BLaER1 treated with 17β-estradiol and CSF1 and Interleukin-3, amounts not matched to agents 10 nM and 100 nM (cell line): ENCODE measurements around the gene MSI2.

Experiments
- H3K27ac ChIP-seq, 11 experiments: shearing (Covaris generic); formaldehyde crosslinking; 2 replicates each; pipeline ENCODE4 v1.8.1; 2022
- H3K27me3 ChIP-seq, 11 experiments: shearing (Covaris generic); formaldehyde crosslinking; 2 replicates each; pipeline ENCODE4 v1.8.1; 2022
- H3K36me3 ChIP-seq, 11 experiments: shearing (Covaris generic); formaldehyde crosslinking; 2 replicates each; pipeline ENCODE4 v1.8.1; 2022
- H3K4me1 ChIP-seq, 10 experiments: shearing (Covaris generic); formaldehyde crosslinking; 2 replicates each; pipeline ENCODE4 v1.8.1; 2022
- H3K4me2 ChIP-seq, 11 experiments: shearing (Covaris generic); formaldehyde crosslinking; 2 replicates each; pipeline ENCODE4 v1.8.1; 2022
- H3K4me3 ChIP-seq, 10 experiments: shearing (Covaris generic); formaldehyde crosslinking; 2 replicates each; pipeline ENCODE4 v1.8.1; 2022
- H3K9ac ChIP-seq, 11 experiments: shearing (Covaris generic); formaldehyde crosslinking; 2 replicates each; pipeline ENCODE4 v1.8.1; 2022
- H3K9me3 ChIP-seq, 11 experiments: shearing (Covaris generic); formaldehyde crosslinking; replicated peaks in 1 of 11; 2 replicates each; pipeline ENCODE4 v1.8.1; 2022
- H4K20me1 ChIP-seq, 11 experiments: shearing (Covaris generic); formaldehyde crosslinking; 2 replicates each; pipeline ENCODE4 v1.8.1; 2022
- Cebpa-rat ChIP-seq, 11 experiments: shearing (Covaris generic); IDR thresholded peaks; 2 replicates each; pipeline ENCODE4 v1.8.1; 2022

Gene MSI2

DNA sequence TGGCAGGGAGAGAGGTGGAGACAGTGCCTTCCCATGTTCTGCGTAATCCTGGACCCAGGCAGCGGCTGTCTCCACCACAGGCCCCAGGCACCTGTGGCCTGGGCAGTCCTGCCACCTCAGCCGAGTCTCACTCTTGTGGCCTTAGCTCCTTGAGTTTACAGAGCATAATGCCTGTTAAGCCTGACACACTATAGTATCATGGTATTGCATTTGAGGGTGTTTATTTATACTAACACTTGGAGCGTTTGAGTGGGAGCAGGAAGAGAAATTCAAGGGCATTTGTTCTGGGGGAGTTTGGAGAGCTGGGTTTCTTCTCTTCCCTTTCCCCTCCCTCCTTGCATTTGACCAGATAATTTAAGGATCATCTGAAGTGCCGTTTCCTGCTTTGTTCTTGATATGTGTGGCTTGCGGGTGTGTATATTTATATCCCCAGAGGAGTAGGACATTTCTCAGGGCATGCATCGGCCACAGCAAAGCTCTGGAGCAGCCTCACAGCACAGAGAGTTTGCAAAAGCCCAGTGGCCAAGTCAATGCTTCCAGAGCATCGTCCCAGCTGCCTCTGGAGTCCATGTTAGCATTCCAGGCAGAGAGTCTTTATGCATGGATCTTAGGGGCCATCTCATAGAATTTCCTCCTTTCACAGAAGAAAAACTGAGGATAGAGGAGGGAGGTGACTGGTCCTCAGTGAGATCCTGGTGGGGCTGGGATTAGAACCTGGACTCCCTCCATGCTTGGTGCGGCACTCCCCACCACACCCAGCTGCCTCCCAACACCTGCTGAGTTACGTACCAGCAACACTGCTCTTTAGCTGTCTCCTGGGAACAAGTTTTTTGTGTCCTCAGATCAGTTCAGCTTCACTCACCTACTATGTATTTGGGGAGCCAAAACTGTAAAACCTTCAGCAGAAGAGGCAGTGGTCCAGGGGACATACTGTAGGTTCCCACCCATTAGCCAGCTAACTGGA is 266.0 kb downstream of the MSI2 start:
- Histone ChIP-seq H4K20me1 (no peaks in the 10 kb centered on the region; a peak in 1 of 22 replicates), H3K4me3 (peak overlapping the region in 5 of 10 experiments; percentile 10 to 38 (median 17); a peak in 6 of 20 replicates), H3K9ac (peak overlapping the region in 9 of 11 experiments; percentile 2 to 74 (median 45); a peak in 15 of 22 replicates), H3K4me2 (peak overlapping the region; percentile 81 to 97 (median 87)), H3K27ac (peak overlapping the region in 9 of 11 experiments; percentile 23 to 87 (median 73); a peak in 17 of 22 replicates), H3K36me3 (peaks cover 0 to 4% (median 0%) of the 10 kb centered on the region in 11 experiments; a peak in 2 of 22 replicates), H3K27me3 (no peaks in the 10 kb centered on the region; a peak in 1 of 22 replicates), H3K9me3 (no peaks in the 10 kb centered on the region), H3K4me1 (peaks cover 80 to 100% (median 99%) of the 10 kb centered on the region in 10 experiments)
- no peak for TF ChIP-seq Cebpa-rat (IDR thresholded peaks at IDR 0.05)

DNA sequence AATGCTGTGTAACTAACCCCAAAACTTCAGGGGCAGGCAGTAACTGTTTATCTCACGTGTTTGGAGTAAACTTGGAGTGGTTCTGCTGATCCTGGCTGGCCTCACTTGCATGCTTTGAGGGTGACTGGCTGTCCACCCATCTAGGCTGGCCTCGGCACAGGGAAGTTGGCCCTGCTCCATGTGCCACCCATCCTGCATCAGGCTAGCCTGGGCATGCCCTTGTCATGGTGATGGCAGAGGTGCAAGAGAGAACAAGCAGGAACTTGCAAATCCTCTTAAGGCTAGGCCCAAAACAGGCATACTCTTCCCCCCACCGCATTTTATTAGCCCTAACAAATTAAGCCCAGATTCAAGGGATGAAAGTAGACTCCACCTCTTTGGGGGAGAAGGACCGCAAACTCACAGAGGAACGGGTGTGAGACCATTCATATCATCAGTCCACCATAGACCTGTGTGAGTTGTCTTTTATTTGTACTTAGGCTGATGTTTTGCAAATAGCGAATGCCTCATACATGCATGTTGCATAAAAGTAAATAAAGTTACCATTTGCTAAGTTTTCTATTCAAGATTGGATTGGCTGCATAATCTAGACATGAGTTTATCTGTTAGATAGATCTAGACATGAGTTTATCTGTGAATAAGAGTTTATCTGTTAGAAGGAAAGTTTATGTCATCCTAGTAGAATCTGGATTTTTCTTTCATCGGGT is 267.8 kb downstream of the MSI2 start:
- peak overlapping the region; percentile 81 to 97 (median 87) for H3K4me2 ChIP-seq
- H3K27me3 ChIP-seq, result no peaks in the 10 kb centered on the region; a peak in 1 of 22 replicates
- no peaks in the 10 kb centered on the region; a peak in 1 of 22 replicates for H4K20me1 ChIP-seq
- peak overlapping the region in 9 of 11 experiments; percentile 28 to 87 (median 73); a peak in 18 of 22 replicates for H3K27ac ChIP-seq
- peaks cover 0 to 7% (median 0%) of the 10 kb centered on the region in 11 experiments; a peak in 2 of 22 replicates for H3K36me3 ChIP-seq
- peak overlapping the region in 6 of 11 experiments; percentile 40 to 74 (median 61); a peak in 12 of 22 replicates for H3K9ac ChIP-seq
- no peaks in the 10 kb centered on the region for H3K9me3 ChIP-seq
- H3K4me3 ChIP-seq, result peak overlapping the region in 1 of 10 experiments; percentile 27; a peak in 1 of 20 replicates
- no peak for TF ChIP-seq Cebpa-rat (IDR thresholded peaks at IDR 0.05)
- H3K4me1 ChIP-seq, result peaks cover 72 to 100% (median 99%) of the 10 kb centered on the region in 10 experiments

DNA sequence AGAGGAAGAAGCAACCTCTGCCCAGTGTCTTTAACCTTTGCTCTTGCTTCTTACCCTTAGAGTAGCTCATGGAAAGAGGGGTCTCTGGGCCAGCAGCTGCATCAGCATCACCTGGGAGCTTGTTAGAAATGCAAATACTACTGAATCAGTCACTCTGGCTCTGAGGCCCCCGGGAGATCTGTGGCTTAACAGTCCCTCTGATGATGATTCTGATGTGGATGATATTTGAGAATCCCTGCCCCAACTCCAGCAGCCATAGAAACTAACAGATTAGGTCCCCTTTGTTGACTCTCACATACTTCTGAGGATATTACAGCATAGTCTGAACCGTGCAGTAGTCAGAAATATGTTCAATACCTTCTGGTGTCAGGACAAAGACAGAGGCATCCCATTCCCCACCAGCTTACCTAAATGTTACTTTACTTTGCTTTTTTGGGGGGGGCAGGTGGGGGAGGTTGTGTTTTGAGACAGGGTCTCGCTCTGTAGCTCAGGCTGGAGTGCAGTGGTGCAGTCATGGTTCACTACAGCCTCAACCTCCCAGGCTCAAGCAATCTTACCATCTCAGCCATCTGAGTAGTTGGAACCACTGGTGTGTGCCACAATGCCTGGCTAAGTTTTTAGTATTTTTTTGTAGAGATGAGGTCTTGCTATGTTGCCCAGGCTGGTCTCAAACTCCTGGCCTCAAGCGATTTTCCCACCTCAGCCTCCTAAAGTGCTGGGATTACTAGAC is 268.7 kb downstream of the MSI2 start:
- no peaks in the 10 kb centered on the region; a peak in 1 of 22 replicates for H3K27me3 ChIP-seq
- H3K9me3 ChIP-seq, result no peaks in the 10 kb centered on the region
- H3K4me2 ChIP-seq, result peak overlapping the region; percentile 81 to 97 (median 87)
- H3K36me3 ChIP-seq, result peaks cover 0 to 13% (median 0%) of the 10 kb centered on the region in 11 experiments; a peak in 3 of 22 replicates
- no peak for TF ChIP-seq Cebpa-rat (IDR thresholded peaks at IDR 0.05)
- H3K4me3 ChIP-seq, result peak overlapping the region in 1 of 10 experiments; percentile 27; a peak in 3 of 20 replicates
- H4K20me1 ChIP-seq, result no peaks in the 10 kb centered on the region
- peak overlapping the region in 9 of 11 experiments; percentile 3 to 87 (median 73); a peak in 17 of 22 replicates for H3K27ac ChIP-seq
- H3K4me1 ChIP-seq, result peaks cover 65 to 100% (median 99%) of the 10 kb centered on the region in 10 experiments
- peak overlapping the region in 7 of 11 experiments; percentile 11 to 74 (median 56); a peak in 12 of 22 replicates for H3K9ac ChIP-seq

DNA sequence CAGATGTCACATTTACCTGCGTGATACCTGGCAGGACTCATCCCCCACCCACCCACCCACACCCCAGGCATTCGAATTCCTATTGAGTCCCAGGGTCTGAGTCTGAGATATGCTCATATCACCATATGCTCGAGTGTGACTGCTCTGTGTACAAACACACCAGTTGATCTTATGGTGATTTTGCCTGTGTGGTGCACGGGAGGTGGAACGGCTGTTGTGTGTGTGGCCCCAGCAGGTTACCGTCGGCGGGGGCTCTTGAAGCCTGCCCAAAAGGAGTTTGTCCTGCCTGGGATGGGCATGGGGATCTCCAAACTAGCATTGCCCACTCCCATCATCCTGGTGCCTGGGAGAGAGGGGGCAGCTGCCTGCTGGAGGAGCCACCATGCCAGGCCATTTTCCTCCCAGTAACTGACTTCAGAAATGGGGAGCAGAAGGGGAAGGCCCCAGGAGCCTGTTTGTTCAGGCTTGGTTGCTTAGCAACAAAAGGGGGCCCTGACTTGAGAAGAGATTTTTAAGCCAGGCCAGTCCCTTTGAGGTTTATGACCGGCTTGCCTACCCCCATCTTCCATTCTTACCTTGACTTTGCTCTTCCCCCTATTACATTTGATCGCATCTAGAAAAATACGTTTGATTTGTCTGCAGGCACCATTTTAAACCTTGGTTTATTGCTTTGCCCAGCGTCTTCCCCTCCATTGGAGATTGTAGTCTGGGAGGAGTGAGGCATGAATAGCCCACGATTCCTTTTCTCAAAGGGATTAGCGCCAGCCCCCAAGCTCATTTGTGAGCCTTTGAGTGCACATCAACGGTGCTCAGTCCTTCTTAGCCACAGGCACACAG is 271.1 kb downstream of the MSI2 start:
- Histone ChIP-seq H3K27me3 (no peaks in the 10 kb centered on the region; a peak in 1 of 22 replicates), H3K36me3 (peaks cover 0 to 35% (median 0%) of the 10 kb centered on the region in 11 experiments; a peak in 8 of 22 replicates), H3K9me3 (no peaks in the 10 kb centered on the region), H3K27ac (peak overlapping the region in 7 of 11 experiments; percentile 18 to 84 (median 61); a peak in 12 of 22 replicates), H4K20me1 (no peaks in the 10 kb centered on the region), H3K4me3 (no peak overlapping the region; a peak in 1 of 20 replicates), H3K9ac (peak overlapping the region in 3 of 11 experiments; percentile 5 to 66 (median 12); a peak in 4 of 22 replicates), H3K4me2 (peak overlapping the region; percentile 51 to 97 (median 85)), H3K4me1 (peaks cover 65 to 100% (median 99%) of the 10 kb centered on the region in 10 experiments)
- no peak for TF ChIP-seq Cebpa-rat (IDR thresholded peaks at IDR 0.05)

DNA sequence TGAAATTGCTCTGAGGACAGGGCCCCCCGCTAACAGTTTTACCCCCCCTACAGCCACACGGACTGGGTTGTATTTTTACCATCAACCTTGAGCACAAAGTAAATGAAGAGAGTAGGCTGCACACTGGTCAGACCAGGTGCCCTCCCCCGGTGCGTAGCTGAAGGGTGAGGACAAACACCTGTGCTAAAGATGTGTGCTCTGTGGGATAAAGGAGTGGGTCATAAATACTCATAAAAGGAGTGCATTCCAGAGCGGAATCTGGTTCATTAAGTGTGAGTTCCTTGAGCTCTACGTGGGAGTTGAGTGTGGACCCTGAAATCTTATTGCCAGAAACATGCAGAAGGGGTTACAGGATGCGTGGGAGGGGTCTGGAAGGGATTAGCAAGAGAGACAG is 271.7 kb downstream of the MSI2 start:
- H3K9me3 ChIP-seq, result no peaks in the 10 kb centered on the region
- peaks cover 65 to 100% (median 99%) of the 10 kb centered on the region in 10 experiments for H3K4me1 ChIP-seq
- no peaks in the 10 kb centered on the region for H4K20me1 ChIP-seq
- peak overlapping the region; percentile 45 to 97 (median 85); a peak in 21 of 22 replicates for H3K4me2 ChIP-seq
- no peak overlapping the region; a peak in 1 of 20 replicates for H3K4me3 ChIP-seq
- H3K9ac ChIP-seq, result peak overlapping the region in 2 of 11 experiments; percentile 5 to 12; a peak in 3 of 22 replicates
- H3K36me3 ChIP-seq, result peaks cover 0 to 41% (median 5%) of the 10 kb centered on the region in 11 experiments; a peak in 12 of 22 replicates
- H3K27me3 ChIP-seq, result no peaks in the 10 kb centered on the region; a peak in 1 of 22 replicates
- TF ChIP-seq Cebpa-rat (IDR thresholded peaks at IDR 0.05), result no peak
- peak overlapping the region in 7 of 11 experiments; percentile 18 to 84 (median 54); a peak in 11 of 22 replicates for H3K27ac ChIP-seq

DNA sequence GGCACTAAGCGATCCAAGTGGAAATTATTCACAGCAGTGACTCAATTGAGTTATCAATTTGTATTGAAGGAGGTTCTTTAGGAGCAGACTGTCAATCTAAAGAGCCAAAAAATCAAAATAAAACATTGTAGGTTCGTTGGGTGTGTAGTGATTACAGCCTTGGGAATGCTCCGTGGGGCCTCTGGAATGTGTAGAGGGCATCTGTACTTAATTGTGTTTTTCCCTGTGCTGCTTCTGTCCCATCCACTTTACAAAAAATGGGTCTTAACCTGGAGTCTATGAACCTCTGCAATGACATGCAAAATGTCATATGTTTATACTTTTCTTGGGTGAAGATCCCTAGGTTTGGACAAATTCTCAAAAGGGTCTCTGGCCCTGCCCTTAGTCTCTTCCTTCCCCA is 273.7 kb downstream of the MSI2 start:
- TF ChIP-seq Cebpa-rat (IDR thresholded peaks at IDR 0.05), result no peak
- peak overlapping the region in 10 of 11 experiments; percentile 45 to 97 (median 84); a peak in 20 of 22 replicates for H3K4me2 ChIP-seq
- peak overlapping the region in 5 of 11 experiments; percentile 19 to 49 (median 34); a peak in 7 of 22 replicates for H3K9ac ChIP-seq

More for the DNA sequence above, 273.7 kb downstream of the MSI2 start:
- Histone ChIP-seq H3K27ac (peak overlapping the region in 6 of 11 experiments; percentile 16 to 84 (median 46); a peak in 8 of 22 replicates), H3K4me3 (0 out of 20 replicates have a peak overlapping the region, but pooled peaks of 1 of the 10 experiments have one; percentile 6), H3K4me1 (peaks cover 47 to 100% (median 95%) of the 10 kb centered on the region in 10 experiments), H3K36me3 (peaks cover 0 to 57% (median 11%) of the 10 kb centered on the region in 11 experiments; a peak in 12 of 22 replicates), H3K9me3 (no peaks in the 10 kb centered on the region), H4K20me1 (no peaks in the 10 kb centered on the region; a peak in 1 of 22 replicates), H3K27me3 (no peaks in the 10 kb centered on the region; a peak in 1 of 22 replicates)
